UCSD-AML1 (cell line): Measurements from ENCODE around the gene GMDS.

Experiments used
- DNase-seq: peaks from one replicate; lab custom pipeline; 2025; ENCODE audit not compliant: unreplicated experiment; lab: John Stamatoyannopoulos, UW

The GMDS gene

DNA sequence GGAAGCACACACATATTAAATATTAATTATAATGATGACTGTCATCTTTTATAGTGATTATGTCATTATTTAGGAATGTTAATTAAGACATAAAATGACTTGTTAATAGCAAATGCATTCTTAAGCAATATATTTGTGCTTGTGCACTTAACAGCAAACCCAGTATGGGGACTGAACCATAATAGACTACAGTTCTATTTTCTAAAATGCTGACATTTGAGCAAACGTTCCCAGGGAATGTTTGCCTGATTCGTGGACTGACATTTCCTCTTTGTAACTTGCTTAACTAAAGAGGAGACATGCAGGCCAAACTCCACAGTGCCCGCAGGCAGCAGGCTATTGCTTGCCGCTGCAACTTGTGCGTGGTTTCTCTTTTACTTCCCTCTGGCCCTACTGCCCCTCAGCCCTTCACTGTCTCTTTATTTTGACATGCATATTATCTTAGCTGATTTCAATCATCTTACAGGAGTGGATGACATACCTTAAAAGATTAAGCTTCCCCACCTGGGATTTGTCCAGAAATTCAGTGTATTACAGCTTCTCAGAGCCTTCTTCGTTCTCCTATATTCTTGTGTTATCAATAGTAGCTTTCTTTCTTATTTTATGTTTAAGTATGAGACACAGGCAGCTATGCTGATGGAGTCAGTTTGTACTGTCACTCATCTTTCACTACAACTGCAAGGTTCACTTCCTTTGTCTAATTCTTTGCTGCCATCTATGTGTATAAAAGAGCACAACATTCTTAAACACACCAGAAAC lies 141.5 kb downstream of the GMDS start:
- DNase-seq = peak; percentile 20

DNA sequence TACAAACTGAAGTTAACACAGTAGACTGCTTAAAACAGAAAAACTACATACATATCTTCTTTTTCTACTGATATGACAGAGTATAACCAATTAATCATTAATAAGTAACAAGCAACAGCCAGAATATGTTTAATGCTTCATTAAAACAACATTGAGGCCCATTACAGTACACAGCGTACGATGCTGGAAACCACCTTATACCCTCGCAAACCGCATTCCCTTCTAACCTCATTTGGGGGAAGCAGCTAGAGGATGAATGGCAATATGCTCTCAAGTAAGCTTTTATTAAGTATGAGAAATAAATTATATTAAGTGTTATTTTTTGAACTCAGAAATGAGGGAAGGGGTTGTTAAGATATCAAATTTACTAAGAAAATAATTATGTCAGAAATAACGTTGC lies 142.4 kb downstream of the GMDS start:
- DNase-seq = no peak

DNA sequence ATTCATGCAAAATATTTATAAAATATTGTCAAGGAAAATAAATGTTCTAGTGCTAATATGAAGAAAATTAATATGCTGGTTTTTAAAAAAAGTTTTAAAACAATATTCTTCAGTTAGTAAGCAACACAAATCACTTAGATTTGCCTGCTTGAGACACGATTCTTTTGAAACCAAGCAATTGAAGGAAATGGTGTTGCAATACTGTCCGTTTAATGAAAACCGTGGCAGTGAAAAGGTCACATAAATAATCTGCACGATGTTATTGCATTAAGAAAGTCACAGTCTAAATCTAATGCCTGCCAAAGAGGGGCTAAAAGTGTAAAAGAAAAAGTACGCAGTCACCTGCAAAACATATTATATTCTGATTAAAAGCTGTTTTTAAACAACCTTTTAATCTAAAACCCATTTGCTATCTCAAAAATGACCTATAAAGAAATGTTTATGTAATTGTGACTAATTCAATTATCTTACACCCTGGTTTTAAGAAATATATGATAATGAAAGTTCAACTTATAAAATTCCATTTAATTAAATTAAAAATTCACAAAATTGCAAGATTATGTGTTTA lies 143.0 kb downstream of the GMDS start:
- no peak for DNase-seq

DNA sequence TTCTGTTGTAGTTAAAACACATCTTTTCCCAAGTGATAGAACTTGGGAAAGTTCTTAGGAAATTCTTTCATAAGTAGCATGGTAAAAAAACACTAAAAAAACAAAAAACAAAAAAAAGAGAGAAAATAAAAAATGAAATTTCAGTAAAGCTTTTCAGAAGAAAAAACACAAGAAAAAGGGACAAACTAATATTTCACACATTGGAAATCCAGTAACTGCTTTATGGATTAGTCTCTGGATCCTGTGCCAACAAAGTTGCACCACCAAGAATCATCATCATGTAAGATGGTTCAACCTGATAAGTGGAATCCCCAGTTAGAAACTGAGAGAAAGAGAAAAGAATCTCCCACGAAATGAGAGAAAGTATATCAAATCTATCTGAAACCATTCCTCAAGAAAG lies 144.2 kb downstream of the GMDS start:
- DNase-seq = no peak

DNA sequence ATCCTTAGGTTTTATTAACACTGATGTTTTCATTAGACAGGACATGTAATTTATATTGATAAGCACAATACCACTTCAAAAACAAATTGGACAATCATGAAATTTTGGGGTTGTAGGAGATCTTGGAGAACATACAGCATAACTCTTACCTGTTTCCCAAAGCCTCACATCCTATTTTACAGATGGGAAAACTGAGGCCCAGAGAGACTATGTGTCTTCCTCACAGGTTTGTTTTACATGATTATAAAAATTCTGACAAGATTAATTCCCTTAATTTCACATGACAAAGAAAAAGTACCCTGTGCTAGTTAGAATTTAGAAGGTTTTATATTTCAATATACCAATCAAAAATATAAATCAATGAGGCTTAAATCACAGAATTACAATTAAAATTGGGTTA lies 145.5 kb downstream of the GMDS start:
- no peak for DNase-seq

DNA sequence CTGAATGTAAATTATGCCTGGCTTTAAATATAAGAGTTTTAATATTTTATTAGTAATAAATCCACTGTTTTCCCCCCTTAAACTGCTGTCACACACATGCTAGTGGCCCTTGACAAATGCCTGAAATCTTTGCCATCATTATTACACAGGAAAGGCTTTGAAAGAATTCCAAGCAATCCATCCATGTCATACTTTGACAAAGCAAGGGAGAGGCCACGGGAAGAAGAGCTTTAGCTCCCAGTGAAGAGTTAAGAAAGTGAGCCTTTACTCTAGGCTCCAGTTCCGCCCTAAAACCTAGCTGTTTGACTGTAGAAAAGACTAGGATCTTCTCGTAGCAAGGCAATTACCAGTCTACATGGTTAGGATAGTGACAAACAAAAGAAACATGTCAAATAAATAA lies 147.9 kb downstream of the GMDS start:
- no peak for DNase-seq

DNA sequence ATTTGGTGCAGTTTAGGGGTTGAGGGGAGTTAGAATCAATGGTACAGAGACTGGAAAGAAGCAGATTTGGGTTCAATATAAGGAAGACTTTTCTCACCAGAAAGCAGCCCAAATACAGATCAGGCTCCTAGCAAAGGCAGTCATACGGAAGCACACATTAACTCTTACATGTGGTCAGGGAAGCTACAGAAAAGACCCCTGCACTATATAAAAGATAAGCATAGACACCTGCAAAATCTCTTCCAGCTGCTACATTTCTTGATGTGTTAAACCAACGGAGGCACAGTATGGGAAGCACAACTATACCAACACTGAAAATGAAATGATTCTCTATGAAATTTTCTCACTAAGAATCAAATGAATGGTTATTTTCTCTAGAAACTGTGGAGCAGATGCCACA lies 150.8 kb downstream of the GMDS start:
- DNase-seq = no peak

DNA sequence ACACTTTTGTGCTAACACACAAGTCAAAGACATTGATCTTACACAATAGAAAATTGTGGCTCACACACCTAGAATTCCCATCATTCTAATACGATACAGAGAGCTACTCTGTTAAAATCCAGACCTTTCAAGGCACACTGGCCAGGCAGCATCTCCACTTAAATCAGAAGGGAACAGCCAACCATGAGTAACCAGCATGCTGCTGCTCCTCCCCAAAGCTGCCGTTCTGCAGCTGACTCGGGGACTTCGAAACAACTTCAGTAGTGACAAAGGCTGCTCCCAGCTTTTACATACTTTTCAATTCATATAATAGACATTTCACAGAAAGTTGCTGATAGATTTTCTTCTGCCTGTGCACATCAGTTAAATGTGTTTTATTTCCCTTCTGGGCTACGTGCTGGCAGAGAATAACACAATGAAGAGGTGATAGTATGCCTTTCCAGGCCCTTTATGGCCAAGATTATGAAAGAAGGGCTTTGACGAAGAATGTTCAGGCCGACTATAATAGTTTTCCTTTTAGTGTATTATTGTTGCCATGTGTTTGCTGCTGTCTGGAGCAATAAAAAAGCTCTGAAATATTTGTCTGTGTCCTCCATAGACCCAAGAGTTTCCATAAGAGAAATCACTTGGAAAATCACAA lies 159.0 kb downstream of the GMDS start:
- DNase-seq = no peak

DNA sequence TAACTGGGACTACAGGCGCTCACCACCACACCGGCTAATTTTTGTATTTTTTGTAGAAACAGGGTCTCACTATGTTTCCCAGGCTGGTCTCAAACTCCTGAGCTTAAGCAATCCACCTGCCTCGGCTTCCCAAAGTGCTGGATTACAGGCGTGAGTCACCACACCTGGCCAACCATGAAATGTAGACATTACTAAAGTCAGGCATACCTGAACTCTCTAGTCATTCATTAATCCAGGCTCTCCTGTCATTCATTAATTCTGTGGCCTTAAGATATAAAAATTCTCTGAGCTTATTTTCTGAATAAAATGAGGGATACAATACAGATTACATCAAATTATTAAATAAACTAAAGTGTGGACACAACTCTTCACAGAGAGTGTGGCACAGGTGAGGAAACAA lies 159.7 kb downstream of the GMDS start:
- DNase-seq = no peak

DNA sequence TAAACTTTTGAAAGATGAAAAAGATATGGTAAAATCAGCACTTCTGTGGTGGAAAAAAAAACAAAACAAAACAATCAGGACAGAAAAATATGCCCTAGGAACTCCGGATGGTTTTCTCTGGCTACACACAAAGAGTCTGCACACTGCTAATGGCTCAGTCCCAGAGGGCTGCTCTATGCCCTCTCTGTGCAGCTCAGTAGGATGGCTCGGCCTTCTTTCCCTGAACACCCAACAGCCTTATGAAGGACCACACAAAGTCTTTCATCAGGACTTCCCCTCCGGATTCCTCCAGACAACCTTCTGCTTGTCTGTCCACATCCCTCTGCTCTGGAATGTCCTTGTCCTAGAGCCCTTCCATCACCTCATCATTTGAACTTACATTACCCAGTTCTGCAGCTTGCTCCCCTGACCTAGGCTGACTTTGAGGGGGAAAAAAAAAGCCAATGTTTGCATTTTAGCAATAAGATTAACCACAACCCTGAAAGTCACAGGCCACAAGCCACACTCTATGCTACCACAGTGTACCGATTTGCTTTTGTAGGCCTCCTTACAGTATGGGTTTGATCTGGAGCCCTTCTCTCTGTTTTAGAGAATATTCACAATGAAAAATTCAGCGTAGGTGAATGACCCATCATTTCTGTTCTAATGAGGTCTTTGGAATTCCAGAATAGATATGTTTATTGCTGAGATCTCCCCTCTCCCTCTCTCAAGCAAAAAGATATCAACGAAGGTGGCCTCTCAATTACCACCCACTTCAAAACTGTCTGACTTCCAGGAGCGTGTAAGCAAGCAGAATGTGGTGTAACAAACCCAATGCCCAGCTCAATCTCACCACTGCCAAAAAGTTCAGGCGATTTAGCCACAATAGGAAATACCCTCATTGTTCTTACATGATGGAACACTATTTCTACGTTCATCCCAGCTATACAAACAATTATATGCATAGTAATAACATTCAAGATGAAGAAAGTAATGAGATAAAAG lies 164.0 kb downstream of the GMDS start:
- no peak for DNase-seq

DNA sequence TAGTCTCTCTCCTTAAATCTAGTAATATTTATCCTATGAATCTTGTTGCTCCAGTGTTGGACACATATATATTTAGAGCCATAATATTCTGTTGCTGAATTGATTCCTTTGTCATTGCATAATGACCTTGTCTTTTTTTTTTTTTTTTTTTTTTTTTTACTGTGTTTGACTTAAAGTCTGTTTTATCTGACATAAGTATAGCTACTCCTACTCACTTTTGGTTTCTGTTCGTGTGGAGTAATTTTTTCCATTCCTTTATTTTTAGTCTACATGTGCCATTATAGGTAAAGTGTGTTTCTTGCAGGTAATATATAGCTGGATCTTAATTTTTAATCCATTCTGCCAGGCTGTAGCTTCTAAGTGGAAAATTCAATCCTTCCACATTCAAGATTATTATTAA lies 166.5 kb downstream of the GMDS start:
- no peak for DNase-seq

DNA sequence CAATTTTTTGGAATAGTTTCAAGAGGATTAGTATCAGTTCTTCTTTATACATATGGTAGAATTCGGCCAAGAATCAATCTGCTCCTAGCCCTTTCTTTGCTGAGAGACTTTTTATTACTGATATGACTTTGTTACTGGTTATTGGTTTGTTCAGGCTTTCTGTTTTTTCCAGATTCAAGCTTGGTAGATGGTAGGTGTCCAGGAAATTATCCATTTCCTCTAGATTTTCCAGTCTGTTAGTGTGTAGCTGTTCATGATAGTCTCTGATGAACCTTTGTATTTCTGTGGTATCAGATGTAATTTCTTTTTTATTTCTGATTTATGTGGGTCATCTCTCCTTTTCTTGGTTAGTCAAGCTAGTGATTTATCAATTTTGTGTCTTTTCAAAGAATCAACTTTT lies 167.6 kb downstream of the GMDS start:
- DNase-seq = no peak

DNA sequence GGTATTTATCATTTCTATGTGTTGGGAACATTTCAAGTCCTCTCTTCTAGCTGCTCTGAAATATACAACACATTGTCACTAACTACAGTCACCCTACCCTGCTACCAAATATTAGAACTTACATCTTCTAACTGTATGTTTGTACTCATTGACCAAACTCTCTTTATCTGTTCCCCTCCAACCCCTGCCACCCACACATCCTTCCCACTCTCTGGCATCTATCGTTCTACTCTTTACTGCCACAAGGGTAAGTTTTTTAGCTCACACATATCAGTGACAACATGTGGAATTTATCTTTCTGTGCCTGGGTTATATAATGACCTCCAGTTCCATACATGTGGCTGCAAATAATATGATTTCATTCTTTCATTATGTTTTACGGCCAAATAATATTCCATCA lies 171.9 kb downstream of the GMDS start:
- no peak for DNase-seq

DNA sequence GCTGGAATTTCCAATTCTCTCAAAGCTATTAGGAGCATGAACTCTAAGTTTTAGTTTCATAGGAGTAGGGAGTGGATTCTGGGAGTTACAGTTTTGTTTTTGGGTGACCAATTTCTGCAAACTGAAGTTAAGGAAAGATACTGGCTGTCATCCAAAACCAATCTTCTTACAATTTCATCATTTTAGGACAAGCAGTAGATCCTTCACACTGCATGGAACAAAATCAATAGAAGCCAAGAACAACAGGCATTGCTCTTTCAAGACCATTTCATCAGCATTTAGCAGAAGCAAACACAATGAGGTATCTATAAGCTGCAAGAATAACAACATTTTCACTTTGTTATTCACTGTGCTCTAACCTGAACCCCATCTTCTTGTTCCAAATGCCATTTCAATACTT lies 173.0 kb downstream of the GMDS start:
- DNase-seq = no peak

DNA sequence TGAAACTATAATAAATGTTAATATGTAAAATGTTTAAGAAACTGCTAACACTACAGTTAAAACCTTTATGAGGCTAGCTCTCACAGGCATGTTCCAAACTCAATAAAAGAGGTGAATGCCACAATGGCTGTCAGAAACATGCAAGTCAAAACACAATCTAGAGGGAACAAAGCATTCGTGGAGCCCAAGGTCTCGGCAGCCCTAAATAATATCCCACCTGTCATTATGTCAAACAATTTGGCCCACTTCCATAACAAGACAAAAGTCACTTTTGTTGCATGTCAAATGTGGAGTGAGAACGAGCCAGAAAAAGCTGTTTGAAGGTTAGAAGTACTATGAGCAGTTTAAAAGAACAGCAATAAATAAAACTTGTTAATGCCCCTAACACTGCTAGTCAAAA lies 181.9 kb downstream of the GMDS start:
- DNase-seq = no peak

DNA sequence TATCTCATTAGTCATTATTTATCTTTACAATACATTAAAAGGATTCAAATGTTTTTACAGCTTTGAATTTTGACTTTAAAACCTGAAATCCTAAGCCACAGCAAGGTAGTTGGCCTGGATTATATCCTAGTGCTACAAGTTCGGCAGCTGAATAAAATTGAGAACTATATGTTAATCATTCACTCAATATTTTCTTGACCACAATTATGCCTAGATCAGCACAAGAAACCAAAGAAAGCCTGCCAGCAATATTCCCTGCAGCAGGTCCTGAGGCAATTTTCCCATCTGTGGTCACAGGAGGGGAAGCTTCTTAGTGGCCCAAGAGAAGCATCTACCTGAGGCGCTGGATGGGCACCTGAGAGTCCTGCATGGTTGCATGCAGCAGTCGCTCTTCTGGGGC lies 183.5 kb downstream of the GMDS start:
- DNase-seq = no peak

DNA sequence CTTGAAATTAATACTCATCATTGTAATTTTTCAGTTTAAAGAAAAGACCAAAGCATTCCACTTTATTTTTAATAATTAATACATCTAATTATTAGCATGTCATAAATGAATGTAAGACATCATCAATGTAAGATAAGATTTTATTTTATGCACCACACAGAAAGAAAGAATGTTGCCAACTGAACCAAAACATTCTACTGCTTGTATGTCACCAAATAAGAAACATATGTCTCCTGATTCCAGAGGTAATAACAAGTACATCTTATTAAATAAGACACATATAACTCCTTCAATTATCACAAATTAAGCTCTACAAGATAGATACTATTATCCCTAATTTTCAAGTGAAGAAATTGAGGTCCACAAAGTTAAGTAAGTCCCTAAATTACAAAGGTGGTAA lies 189.5 kb downstream of the GMDS start:
- DNase-seq = no peak

DNA sequence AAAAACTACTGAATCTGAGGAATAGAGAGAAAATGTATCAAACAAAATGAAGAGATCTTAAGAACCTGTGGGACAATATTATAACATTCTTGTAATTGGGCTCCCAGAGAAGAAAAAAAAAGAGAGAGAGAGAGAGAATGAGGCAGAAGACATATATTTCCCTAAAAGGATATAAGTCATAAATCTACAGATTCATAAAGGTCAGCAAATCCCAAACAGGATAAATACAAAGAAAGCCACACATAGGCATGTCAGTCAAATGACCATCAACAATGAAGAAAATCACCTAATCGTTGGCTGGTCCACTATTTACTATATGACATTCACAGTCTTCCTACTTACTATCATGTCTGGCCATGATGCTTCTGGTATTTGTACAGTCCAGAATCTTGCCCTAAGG lies 190.3 kb downstream of the GMDS start:
- no peak for DNase-seq

DNA sequence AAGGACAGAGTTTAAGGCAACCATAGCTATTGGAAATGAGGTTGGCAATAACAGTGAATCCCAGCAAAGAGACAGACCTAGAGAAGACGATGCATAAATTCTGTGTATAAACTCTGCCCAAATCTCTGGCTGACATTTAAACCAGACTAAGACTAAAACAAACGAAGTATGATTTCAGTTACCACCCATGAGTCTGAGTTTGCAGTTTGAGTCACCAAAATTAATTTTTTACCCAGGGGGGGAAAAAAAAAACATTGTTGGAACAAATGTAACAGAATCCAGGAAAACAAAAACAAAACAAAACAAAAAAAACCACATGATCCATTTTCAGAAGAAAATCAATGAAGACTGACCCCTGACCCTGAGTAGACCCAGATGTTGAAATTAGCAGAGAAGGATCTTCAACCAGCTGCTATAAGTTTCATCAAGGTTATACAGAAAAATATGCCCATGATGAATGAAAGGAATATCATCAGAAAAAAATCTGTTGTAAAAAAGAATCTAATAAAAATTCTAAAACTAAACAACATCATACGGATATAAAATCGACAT lies 190.8 kb downstream of the GMDS start:
- DNase-seq = no peak

DNA sequence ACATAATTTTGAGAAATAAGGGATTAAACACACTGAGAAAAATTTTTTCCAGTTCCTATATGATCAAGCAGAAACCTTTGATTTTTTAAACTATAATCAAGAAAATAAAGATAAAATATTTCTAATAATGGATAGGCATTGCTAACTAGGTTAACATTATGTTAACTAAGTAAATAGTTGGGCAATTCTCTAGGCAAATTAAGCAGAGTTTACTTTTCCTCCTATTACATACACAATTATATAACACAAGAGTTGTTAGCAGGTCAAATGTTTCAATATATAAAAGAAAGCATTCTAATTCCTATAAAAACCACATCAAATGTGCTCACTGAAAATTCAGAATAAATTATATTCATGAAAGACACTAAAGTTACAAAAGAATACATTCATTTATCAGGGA lies 191.7 kb downstream of the GMDS start:
- DNase-seq = no peak

DNA sequence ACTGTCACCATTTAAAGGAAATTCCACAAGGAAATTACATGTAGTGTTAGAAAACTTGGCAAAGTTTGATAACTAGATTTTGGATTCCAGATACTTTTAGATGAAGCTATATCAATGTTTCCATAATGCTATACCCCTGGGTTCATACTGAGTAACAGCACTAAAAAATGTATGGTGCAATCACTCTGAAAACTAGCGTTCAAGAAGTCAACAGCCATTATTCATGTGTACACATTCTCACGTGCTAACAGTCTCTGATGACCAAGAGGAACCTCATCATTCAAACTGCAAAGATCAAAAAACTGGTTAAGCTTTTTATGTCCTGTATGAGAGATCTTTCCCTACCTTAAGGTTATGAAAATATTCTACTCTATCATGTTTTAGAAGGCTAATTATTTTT lies 197.6 kb downstream of the GMDS start:
- DNase-seq = no peak
